HepG2 (cell line): ENCODE results near the gene VPS9D1. TPM values are rescaled to one million over a fixed set of nuclear protein-coding genes. Genes with fewer than 3 reads are reported as not detected.
A peak's percentile ranks its signal among the peaks of the same experiment; 100 is the strongest.

Source experiments
- ATAC-seq: fragments of 200-7000 bp; cut with Tn5 transposase; 3 replicates; pipeline ENCODE4 v1.9.1; 2020; ENCODE audit warnings: mild to moderate bottlenecking, moderate library complexity
- BruUV-seq: library from RNA; stranded (reverse); fragments of 400-500 nt; replicated peaks from 2 replicates; lab custom pipeline; 2021; lab: Mats Ljungman, UMichigan
- CTCF ChIA-PET: fragments of 300-600 bp; formaldehyde crosslinking; extraction: SDS; loops from one replicate; lab custom pipeline; 2021; ENCODE audit warnings: low total read pairs, inconsistent platforms, low intra/inter-chr PET ratio; lab: Yijun Ruan, JAX
- POLR2A ChIA-PET: fragments of 350-600 bp; sonication (Branson Sonifier 250); formaldehyde crosslinking; loops from one replicate; lab custom pipeline; 2020; ENCODE audit warnings: antibody characterized with exemption, inconsistent platforms; lab: Yijun Ruan, JAX
- DNase-seq: peaks from one replicate; pipeline ENCODE4 v3.0.0-alpha.2; 2015; ENCODE audit warnings: low spot score
- FAIRE-seq: peaks from 3 replicates; lab custom pipeline; 2011; peaks lifted over from hg19 to GRCh38; lab: Jason Lieb, UNC
- H2AFZ ChIP-seq: one replicate; pipeline ENCODE4 v1.6.1; 2011; ENCODE audit warnings: low read length, inconsistent platforms
- H3K27ac ChIP-seq: fragments of 300-600 bp; 3 replicates; pipeline ENCODE4 v1.8.0; 2011; ENCODE audit warnings: mixed run types, mild to moderate bottlenecking, mixed read lengths, low read length, inconsistent platforms; ENCODE audit not compliant: insufficient read depth; ENCODE audit errors: extremely low read length
- H3K27me3 ChIP-seq, 2 experiments: fragments of 200-600 bp in 1 of 2; 2 replicates in 1 of 2; 3 replicates in 1 of 2; pipeline versions ENCODE4 v1.6.0 to v1.8.0; 2011; ENCODE audit warnings: low read length in 2 of 2, mild to moderate bottlenecking in 2 of 2, moderate library complexity in 2 of 2, inconsistent platforms in 1 of 2; ENCODE audit not compliant: insufficient read depth in 2 of 2, control insufficient read depth in 1 of 2
- H3K36me3 ChIP-seq, 2 experiments: fragments of 200-600 bp in 1 of 2; replicated peaks in 1 of 2; 2 replicates in 1 of 2; 3 replicates in 1 of 2; pipeline versions ENCODE4 v1.5.1 to v1.8.0; 2011; ENCODE audit warnings: low read length in 2 of 2, inconsistent platforms in 1 of 2; ENCODE audit not compliant: insufficient read depth in 2 of 2, control insufficient read depth in 1 of 2
- H3K4me1 ChIP-seq: 2 replicates; pipeline ENCODE4 v1.5.1; 2012; ENCODE audit warnings: low read length, inconsistent platforms; ENCODE audit not compliant: insufficient read depth
- H3K4me2 ChIP-seq: 2 replicates; pipeline ENCODE4 v1.6.0; 2011; ENCODE audit warnings: low read depth, low read length, inconsistent platforms
- H3K4me3 ChIP-seq, 3 experiments: fragments of 200-600 bp in 1 of 3; sonication (generic), shearing (Covaris generic) in 1 of 3; replicated peaks in 1 of 3; 2 replicates each; pipeline ENCODE4 v1.5.1; 2011 to 2016; ENCODE audit warnings: low read length in 3 of 3, inconsistent platforms in 2 of 3, low read depth in 2 of 3, mild to moderate bottlenecking in 2 of 3, control low read depth in 1 of 3, mixed read lengths in 1 of 3; ENCODE audit not compliant: insufficient read depth in 1 of 3
- H3K79me2 ChIP-seq: one replicate; pipeline ENCODE4 v1.6.1; 2011; ENCODE audit warnings: low read length, inconsistent platforms; ENCODE audit not compliant: insufficient read depth
- H3K9ac ChIP-seq: 2 replicates; pipeline ENCODE4 v1.6.0; 2011; ENCODE audit warnings: mild to moderate bottlenecking, low read depth, low read length, inconsistent platforms; ENCODE audit not compliant: insufficient read depth
- H3K9me3 ChIP-seq: 2 replicates; pipeline ENCODE4 v1.5.1; 2012; ENCODE audit warnings: mild to moderate bottlenecking, low read length
- H4K20me1 ChIP-seq: 2 replicates; pipeline ENCODE4 v1.6.0; 2011; ENCODE audit warnings: inconsistent platforms, mild to moderate bottlenecking, low read length, moderate library complexity; ENCODE audit not compliant: insufficient read depth
- AGO2 ChIP-seq: fragments of 200-400 bp; formaldehyde crosslinking; optimal IDR thresholded peaks from 2 replicates; pipeline ENCODE3; 2017; ENCODE audit warnings: mild to moderate bottlenecking, low read depth, low read length, moderate library complexity
- BORCS8-MEF2B ChIP-seq: sonication (generic); formaldehyde crosslinking; IDR thresholded peaks from 2 replicates; pipeline ENCODE4 v1.8.0; 2022; ENCODE audit warnings: mild to moderate bottlenecking, missing genetic modification reagents
- EEA1 ChIP-seq: sonication (generic); formaldehyde crosslinking; IDR thresholded peaks from 2 replicates; pipeline ENCODE4 v1.5.1; 2020; ENCODE audit warnings: mild to moderate bottlenecking, missing genetic modification reagents, borderline replicate concordance
- HDAC6 ChIP-seq: fragments of 200-600 bp; sonication (generic); IDR thresholded peaks from 2 replicates; pipeline ENCODE4 v1.7.0; 2017; ENCODE audit warnings: mild to moderate bottlenecking, antibody characterized with exemption, low read length, low read depth
- HNF1B ChIP-seq: sonication (generic); formaldehyde crosslinking; IDR thresholded peaks from 2 replicates; pipeline ENCODE4 v1.5.1; 2020; ENCODE audit warnings: mild to moderate bottlenecking, moderate library complexity, missing genetic modification reagents
- KMT2A ChIP-seq: sonication (generic); formaldehyde crosslinking; IDR thresholded peaks from 2 replicates; pipeline ENCODE4 v1.4.0; 2020; ENCODE audit warnings: missing genetic modification reagents
- MEF2D ChIP-seq: sonication (generic); formaldehyde crosslinking; IDR thresholded peaks from 2 replicates; pipeline ENCODE4 v1.5.1; 2020; ENCODE audit warnings: mild to moderate bottlenecking, missing genetic modification reagents
- MLX ChIP-seq: IDR thresholded peaks from 2 replicates; pipeline ENCODE4 v1.6.1; 2016
- NR3C1 ChIP-seq: sonication (generic); formaldehyde crosslinking; IDR thresholded peaks from 2 replicates; pipeline ENCODE4 v1.4.0; 2020; ENCODE audit warnings: missing genetic modification reagents
- RBM39 ChIP-seq: fragments of 200-400 bp; formaldehyde crosslinking; IDR thresholded peaks from one replicate; pipeline ENCODE4 v1.6.1; 2018; ENCODE audit warnings: antibody characterized with exemption, mild to moderate bottlenecking, low read depth, low read length; ENCODE audit not compliant: poor library complexity, severe bottlenecking
- SAFB2 ChIP-seq: sonication (generic); formaldehyde crosslinking; IDR thresholded peaks from 2 replicates; pipeline ENCODE4 v1.5.1; 2020; ENCODE audit warnings: missing genetic modification reagents, low read depth, mild to moderate bottlenecking, borderline replicate concordance
- SYNCRIP ChIP-seq: fragments of 200-400 bp; formaldehyde crosslinking; IDR thresholded peaks from 2 replicates; pipeline ENCODE4 v1.6.1; 2018; ENCODE audit warnings: mild to moderate bottlenecking, low read depth, low read length; ENCODE audit not compliant: insufficient read depth
- TCF7L2 ChIP-seq: IDR thresholded peaks from 2 replicates; pipeline ENCODE4 v1.6.1; 2011; ENCODE audit warnings: mild to moderate bottlenecking, low read depth, low read length, moderate library complexity
- ZBTB2 ChIP-seq: sonication (generic); formaldehyde crosslinking; IDR thresholded peaks from 2 replicates; pipeline ENCODE4 v1.8.0; 2022; ENCODE audit warnings: low read depth, missing genetic modification reagents
- ZBTB42 ChIP-seq: sonication (generic); formaldehyde crosslinking; IDR thresholded peaks from 2 replicates; pipeline ENCODE4 v1.5.0; 2020; ENCODE audit warnings: mild to moderate bottlenecking, missing genetic modification reagents
- ZNF333 ChIP-seq: sonication (generic); formaldehyde crosslinking; IDR thresholded peaks from 2 replicates; pipeline ENCODE4 v1.4.0; 2020; ENCODE audit warnings: mild to moderate bottlenecking, missing genetic modification reagents, borderline replicate concordance
- ZNF33A ChIP-seq: sonication (generic); formaldehyde crosslinking; IDR thresholded peaks from 2 replicates; pipeline ENCODE4 v1.5.1; 2020; ENCODE audit warnings: missing genetic modification reagents, mild to moderate bottlenecking, moderate library complexity, borderline replicate concordance
- ZXDC ChIP-seq: sonication (generic); formaldehyde crosslinking; IDR thresholded peaks from 2 replicates; pipeline ENCODE4 v1.5.0; 2020; ENCODE audit warnings: mild to moderate bottlenecking, missing genetic modification reagents
- WGBS: methylation state at CpG from one replicate; pipeline ENCODE4 v1.1.6; 2017; ENCODE audit warnings: low lambda C conversion rate; 5-methylcytosine and 5-hydroxymethylcytosine counted together
- in situ Hi-C: cut with HindIII; loops from 2 replicates; pipeline ENCODE4 v1.10.0; 2017; ENCODE audit warnings: low pct_unique_long_range_greater_than_20kb; ENCODE audit not compliant: extremely low pct_ligation_motif_present
- intact Hi-C: fragments of 100-400 bp; cut with micrococcal nuclease; formaldehyde crosslinking; loops from one replicate; pipeline ENCODE4 v1.10.0; 2022; ENCODE audit not compliant: unreplicated experiment
- polyA plus RNA-seq, 8 experiments: library from polyadenylated mRNA; depleted of rRNA in 3 of 8; stranded (reverse) in 7 of 8; unstranded in 1 of 8; fragments of >200 nt; fragmentation: Illumina TruSeq in 4 of 8; extraction: Trizol in 4 of 8; gene quantifications; 2 replicates each; pipeline versions ENCODE4 v1.2.1 to v1.2.3, GENCODE V29; 2011 to 2016; ENCODE audit warnings: low read depth in 4 of 8, missing spikeins in 1 of 8, mixed read lengths in 1 of 8; ENCODE audit not compliant: insufficient read depth in 1 of 8
- total RNA-seq, 5 experiments: library from RNA; depleted of rRNA; stranded (reverse); fragments of >200 nt; fragmentation: Illumina TruSeq; extraction: Trizol; gene quantifications; 2 replicates each; pipeline ENCODE4 v1.2.3, GENCODE V29; 2016; ENCODE audit warnings: low read depth in 1 of 5

The VPS9D1 gene
- total and polyA plus RNA-seq, 2 of the 13 experiments (the other 11 are each of a cell fraction or from before 2014, with no cell fraction given) = 10.1 to 13.2 TPM

GRCh38 chr16:89696670-89697128, 24.0 kb downstream of the VPS9D1 start:
- Histone ChIP-seq H3K4me1 (peaks cover 67% of the 10 kb centered on the region), H3K9ac (no peak overlapping the region), H3K79me2 (peaks cover 2% of the 10 kb centered on the region), H3K27me3 (no peaks in the 10 kb centered on the region), H3K36me3 (peaks cover 5 to 14% of the 10 kb centered on the region in 2 experiments; a peak in 2 of 5 replicates), H3K4me2 (no peak overlapping the region), H3K27ac (no peak overlapping the region), H2AFZ (no peak overlapping the region), H3K9me3 (no peaks in the 10 kb centered on the region), H3K4me3 (no peak overlapping the region), H4K20me1 (no peaks in the 10 kb centered on the region)
- CTCF ChIA-PET = interaction anchor here (0.6 kb wide), 1 partner anchor 37 kb away, joined by 3 read pairs; no protein-coding TSS in a partner anchor
- intact Hi-C loops (no loop called here), in situ Hi-C loops (no loop called here)
- ATAC-seq = no peak
- no peak for FAIRE-seq
- BruUV-seq = no TSS peak
- POLR2A ChIA-PET = no interaction called here
- DNase-seq = no peak
- WGBS = 87% methylated on average over 8 of the region's 18 CpGs
- TF ChIP-seq MEF2D (CRISPR knock-in tag) (no peak), EEA1 (CRISPR knock-in tag) (no peak), KMT2A (CRISPR knock-in tag) (no peak), NR3C1 (no peak), ZNF33A (CRISPR knock-in tag) (no peak), RBM39 (no peak), ZBTB42 (CRISPR knock-in tag) (0 out of 2 replicates have a peak, but pooled peaks have one; percentile 29), ZXDC (CRISPR knock-in tag) (no peak), BORCS8-MEF2B (no peak), AGO2 (peak; percentile 79), HDAC6 (no peak), TCF7L2 (no peak), HNF1B (CRISPR knock-in tag) (no peak), SYNCRIP (no peak), ZBTB2 (CRISPR knock-in tag) (no peak), ZNF333 (CRISPR knock-in tag) (no peak), MLX (no peak), SAFB2 (CRISPR knock-in tag) (peak; percentile 57; the same call in 1 of the 2 replicates)
